Upper lobe of left lung (tissue), 6 donors: Measurements from ENCODE around the gene MAPK8IP1. TPM values are rescaled to one million over a fixed set of nuclear protein-coding genes. Genes with fewer than 3 reads are reported as not detected.

Experiments
- ATAC-seq, 2 donors: fragments of 200-7000 bp; cut with Tn5 transposase; one replicate each; pipeline ENCODE4 v1.9.1; 2022; ENCODE audit warnings: mild to moderate bottlenecking in 2 of 2, moderate library complexity in 2 of 2; ENCODE audit not compliant: low FRiP score in 2 of 2
- DNase-seq, 2 donors: peaks; one replicate each; pipeline ENCODE4 v3.0.0-alpha.2; 2019 to 2020
- H3K27ac ChIP-seq, 4 donors: fragments of 200-600 bp; sonication (generic); one replicate each; pipeline ENCODE4 v1.5.1; 2016 to 2019
- H3K27me3 ChIP-seq, 4 donors: fragments of 200-600 bp; sonication (generic); one replicate each; pipeline ENCODE4 v1.5.1; 2017 to 2019
- H3K36me3 ChIP-seq, 4 donors: fragments of 200-600 bp; sonication (generic); one replicate each; pipeline ENCODE4 v1.5.1; 2016 to 2019
- H3K4me1 ChIP-seq, 4 donors: fragments of 200-600 bp; sonication (generic); one replicate each; pipeline ENCODE4 v1.5.1; 2018 to 2019
- H3K4me3 ChIP-seq, 4 donors: fragments of 200-600 bp; sonication (generic); one replicate each; pipeline ENCODE4 v1.5.1; 2017 to 2019; ENCODE audit warnings: mild to moderate bottlenecking in 2 of 4, moderate library complexity in 1 of 4
- H3K9me3 ChIP-seq, 4 donors: fragments of 200-600 bp; sonication (generic); one replicate each; pipeline ENCODE4 v1.5.1; 2018 to 2019
- EP300 ChIP-seq, 4 donors: sonication (generic); formaldehyde crosslinking; IDR thresholded peaks; one replicate each; pipeline ENCODE4 v1.5.1; 2017; ENCODE audit warnings: antibody characterized with exemption in 4 of 4, control low read depth in 2 of 4
- POLR2A ChIP-seq, 4 donors: fragments of 450-650 bp; IDR thresholded peaks; one replicate each; pipeline ENCODE4 v1.5.1; 2016 to 2017; ENCODE audit warnings: antibody characterized with exemption in 4 of 4, mild to moderate bottlenecking in 2 of 4
- POLR2AphosphoS5 ChIP-seq, 2 donors: sonication (generic); formaldehyde crosslinking; IDR thresholded peaks; one replicate each; pipeline ENCODE4 v1.5.1; 2017; ENCODE audit warnings: antibody characterized with exemption in 2 of 2
- whole genome bisulfite sequencing, 2 donors: methylation state at CpG; one replicate each; pipeline ENCODE4 v1.1.5; 2017 to 2018; 5-methylcytosine and 5-hydroxymethylcytosine counted together
- total RNA-seq, 6 donors: library from RNA; depleted of rRNA in 4 of 6; stranded (reverse); fragments of >200 nt in 4 of 6; gene quantifications; one replicate each; pipeline versions ENCODE4 v1.1.0 to v1.2.1, GENCODE V29; 2016 to 2021
- TF ChIP-seq, protein P1 (sequence below), 6 experiments: fragments of 450-650 bp in 4 of 6; fragments of 200-600 bp in 2 of 6; sonication (generic) in 2 of 6; IDR thresholded peaks; one replicate each; pipeline ENCODE4 v1.5.1; 2016 to 2019; ENCODE audit warnings: antibody characterized with exemption in 6 of 6
- donor health status: DM: no; HTN: no; CAD: no; lungs with moderate emphysema.
- donor health status: DM: no; HTN: yes; CAD: no; lungs with severe emphysema.

The MAPK8IP1 gene
- total RNA-seq, 6 donors from 2014 or later: 2.1 to 16.0 (median 8.7) TPM

DNA sequence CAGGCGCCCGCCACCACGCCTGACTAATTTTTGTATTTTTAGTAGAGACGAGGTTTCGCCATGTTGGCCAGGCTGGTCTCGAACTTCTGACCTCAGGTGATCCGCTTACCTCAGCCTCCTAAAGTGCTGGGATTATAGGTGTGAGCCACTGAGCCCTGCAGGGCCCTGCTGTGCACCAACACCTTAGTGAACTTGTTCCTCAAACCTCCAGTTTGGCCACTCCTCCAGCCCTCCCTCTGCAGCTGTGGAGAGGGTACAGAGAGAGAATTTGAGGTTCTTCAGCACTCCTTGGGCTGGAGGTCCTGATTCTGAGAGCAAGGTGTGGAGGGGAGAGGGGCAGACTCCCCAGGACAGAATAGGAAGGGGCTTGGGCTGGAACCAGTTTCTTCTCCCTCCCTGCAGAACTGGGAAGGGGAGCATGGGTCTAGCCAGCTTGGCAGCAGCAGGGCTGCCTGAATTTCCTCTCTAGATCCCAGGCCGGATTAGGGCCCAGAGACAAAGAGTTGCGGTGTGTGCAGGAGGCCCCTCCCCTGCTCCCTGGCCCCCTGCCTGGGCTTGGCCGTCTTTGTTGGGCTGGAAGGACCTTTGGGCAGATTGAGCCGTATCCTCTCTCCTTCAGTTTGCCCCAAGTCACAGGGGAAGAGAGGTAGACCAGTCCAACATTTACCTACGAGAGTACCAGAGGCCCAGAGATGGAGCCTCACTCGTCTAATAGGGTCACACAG is 34.5 kb downstream of the MAPK8IP1 start:
- no peak for TF ChIP-seq EP300 (IDR thresholded peaks at IDR 0.05)
- TF ChIP-seq POLR2AphosphoS5 (IDR thresholded peaks at IDR 0.05): no peak
- no peak for TF ChIP-seq POLR2A (IDR thresholded peaks at IDR 0.05)
- TF ChIP-seq, protein P1, sequence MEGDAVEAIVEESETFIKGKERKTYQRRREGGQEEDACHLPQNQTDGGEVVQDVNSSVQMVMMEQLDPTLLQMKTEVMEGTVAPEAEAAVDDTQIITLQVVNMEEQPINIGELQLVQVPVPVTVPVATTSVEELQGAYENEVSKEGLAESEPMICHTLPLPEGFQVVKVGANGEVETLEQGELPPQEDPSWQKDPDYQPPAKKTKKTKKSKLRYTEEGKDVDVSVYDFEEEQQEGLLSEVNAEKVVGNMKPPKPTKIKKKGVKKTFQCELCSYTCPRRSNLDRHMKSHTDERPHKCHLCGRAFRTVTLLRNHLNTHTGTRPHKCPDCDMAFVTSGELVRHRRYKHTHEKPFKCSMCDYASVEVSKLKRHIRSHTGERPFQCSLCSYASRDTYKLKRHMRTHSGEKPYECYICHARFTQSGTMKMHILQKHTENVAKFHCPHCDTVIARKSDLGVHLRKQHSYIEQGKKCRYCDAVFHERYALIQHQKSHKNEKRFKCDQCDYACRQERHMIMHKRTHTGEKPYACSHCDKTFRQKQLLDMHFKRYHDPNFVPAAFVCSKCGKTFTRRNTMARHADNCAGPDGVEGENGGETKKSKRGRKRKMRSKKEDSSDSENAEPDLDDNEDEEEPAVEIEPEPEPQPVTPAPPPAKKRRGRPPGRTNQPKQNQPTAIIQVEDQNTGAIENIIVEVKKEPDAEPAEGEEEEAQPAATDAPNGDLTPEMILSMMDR (IDR thresholded peaks at IDR 0.05): no peak
- Histone ChIP-seq H3K36me3 (peaks cover 0 to 11% (median 5%) of the 10 kb centered on the region in 4 donors), H3K27me3 (peaks cover 0 to 23% (median 16%) of the 10 kb centered on the region in 4 donors), H3K9me3 (no peaks in the 10 kb centered on the region), H3K4me3 (no peak overlapping the region), H3K4me1 (peaks cover 32 to 53% (median 41%) of the 10 kb centered on the region in 4 donors), H3K27ac (peak overlapping the region in 1 of 4 donors; percentile 86)
- no peak for DNase-seq
- WGBS, 2 donors: 78 to 81% methylated on average over 10 to 13 of the region's 13 CpGs
- no peak for ATAC-seq

DNA sequence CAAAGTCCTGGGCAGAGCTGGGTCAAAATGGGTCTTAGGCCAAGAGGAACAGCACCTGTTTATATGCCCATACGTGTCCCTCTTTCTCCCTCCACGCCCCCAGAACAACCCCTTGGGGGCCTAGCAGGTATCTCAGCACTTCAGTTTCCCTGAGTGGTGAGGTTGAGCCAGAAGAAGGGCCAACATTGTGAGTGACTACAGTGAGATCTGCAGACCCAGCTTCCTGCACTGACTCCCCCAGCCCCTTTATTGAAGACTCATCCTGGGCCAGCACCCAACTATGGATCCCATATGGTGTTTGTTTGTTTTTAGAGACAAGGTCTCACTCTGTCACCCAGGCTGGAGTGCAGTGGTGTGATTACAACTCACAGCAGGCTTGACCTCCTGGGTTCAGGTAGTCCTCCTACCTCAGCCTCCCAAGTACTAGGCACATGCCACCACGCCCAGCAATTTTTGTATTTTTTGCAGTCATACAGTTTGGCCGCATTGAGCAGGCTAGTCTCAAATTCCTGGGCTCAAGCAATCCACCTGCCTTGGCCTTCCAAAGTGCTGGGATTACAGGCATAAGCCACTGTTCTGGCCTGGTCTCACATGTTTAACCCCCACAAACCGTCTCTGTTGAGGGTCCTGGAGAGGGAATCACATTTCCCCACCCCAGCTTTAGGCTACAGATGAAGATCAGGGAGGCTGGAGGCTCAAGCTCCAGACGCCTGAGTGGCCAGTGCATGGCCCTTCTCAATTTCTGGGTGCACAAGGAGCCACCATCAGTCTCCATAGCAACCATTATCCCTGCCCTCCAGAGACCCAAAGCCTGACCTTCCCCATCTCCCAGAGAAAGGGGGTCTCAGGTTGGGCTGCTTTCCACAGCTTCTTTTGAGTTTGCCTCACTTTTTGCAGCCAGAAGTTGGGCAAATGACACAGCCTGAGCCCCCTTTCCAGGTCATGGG is 35.4 kb downstream of the MAPK8IP1 start:
- TF ChIP-seq, protein P1 (IDR thresholded peaks at IDR 0.05): no peak
- TF ChIP-seq POLR2A (IDR thresholded peaks at IDR 0.05) (no peak), EP300 (IDR thresholded peaks at IDR 0.05) (no peak), POLR2AphosphoS5 (IDR thresholded peaks at IDR 0.05) (no peak)
- peaks cover 32 to 50% (median 41%) of the 10 kb centered on the region in 4 donors for H3K4me1 ChIP-seq
- peaks cover 0 to 23% (median 16%) of the 10 kb centered on the region in 4 donors for H3K27me3 ChIP-seq
- H3K4me3 ChIP-seq: no peak overlapping the region
- DNase-seq: no peak
- WGBS, 2 donors: 74 to 83% methylated on average over 5 to 6 of the region's 6 CpGs
- H3K36me3 ChIP-seq: peaks cover 0 to 2% (median 1%) of the 10 kb centered on the region in 4 donors
- H3K9me3 ChIP-seq: no peaks in the 10 kb centered on the region
- no peak for ATAC-seq
- H3K27ac ChIP-seq: peak overlapping the region; percentile 43 to 86 (median 72)

DNA sequence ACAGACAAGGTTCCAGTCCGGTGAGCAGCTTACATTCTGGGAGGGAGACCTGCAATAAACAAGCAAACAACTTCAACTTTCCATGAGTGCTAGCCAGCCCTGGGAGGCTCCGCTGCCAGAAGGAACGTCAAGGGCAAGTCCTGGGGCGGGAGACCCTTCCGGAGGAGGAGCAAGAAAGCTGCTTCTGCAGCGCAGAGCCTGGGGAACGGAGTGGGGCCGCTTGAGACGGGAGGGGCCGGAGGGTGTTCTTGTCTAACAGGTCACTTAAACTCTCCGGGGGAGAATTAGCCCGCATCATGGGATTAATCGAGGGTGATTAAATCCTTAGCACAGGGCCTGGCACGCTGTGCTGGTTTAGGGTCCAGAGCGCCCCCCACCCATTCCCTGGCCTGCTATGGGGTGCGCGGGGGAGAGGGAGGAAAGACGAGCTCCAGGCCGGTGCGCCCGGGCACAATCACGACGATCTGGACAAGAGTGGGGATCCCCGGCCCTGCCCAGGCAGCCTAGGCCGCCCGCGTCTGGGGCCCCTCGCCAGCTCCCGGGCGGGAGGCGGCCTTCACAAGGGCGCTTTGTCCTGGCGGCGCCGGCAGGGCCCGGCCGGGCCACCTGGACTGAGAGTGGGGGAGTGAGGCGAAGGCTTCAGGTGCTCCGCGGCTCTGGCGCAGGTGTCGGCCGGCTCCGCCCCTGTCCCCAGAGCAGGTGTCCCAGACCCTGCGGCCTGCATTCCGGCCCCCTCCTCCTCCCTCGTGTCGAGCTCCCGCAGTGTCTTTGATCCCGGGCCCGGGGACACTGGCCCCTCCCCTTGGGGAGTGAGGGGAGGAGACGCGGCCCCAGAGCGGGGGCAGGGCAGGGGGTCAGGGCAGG is 36.3 kb downstream of the MAPK8IP1 start:
- DNase-seq: peak; percentile 82 to 91
- Histone ChIP-seq H3K4me3 (peak overlapping the region in 3 of 4 donors; percentile 51 to 59 (median 55)), H3K9me3 (no peaks in the 10 kb centered on the region), H3K27me3 (peaks cover 0 to 23% (median 16%) of the 10 kb centered on the region in 4 donors), H3K36me3 (no peaks in the 10 kb centered on the region), H3K4me1 (peaks cover 22 to 40% (median 32%) of the 10 kb centered on the region in 4 donors), H3K27ac (peak overlapping the region; percentile 43 to 86 (median 72))
- TF ChIP-seq EP300 (IDR thresholded peaks at IDR 0.05): no peak
- no peak for TF ChIP-seq POLR2AphosphoS5 (IDR thresholded peaks at IDR 0.05)
- TF ChIP-seq POLR2A (IDR thresholded peaks at IDR 0.05): peak in 2 of 4 donors; percentile 53 to 68
- TF ChIP-seq, protein P1 (IDR thresholded peaks at IDR 0.05): no peak
- peak in 1 of 2 donors; percentile 61 for ATAC-seq
- 40 to 55% methylated on average over 10 to 18 of the region's 54 CpGs for WGBS, 2 donors

DNA sequence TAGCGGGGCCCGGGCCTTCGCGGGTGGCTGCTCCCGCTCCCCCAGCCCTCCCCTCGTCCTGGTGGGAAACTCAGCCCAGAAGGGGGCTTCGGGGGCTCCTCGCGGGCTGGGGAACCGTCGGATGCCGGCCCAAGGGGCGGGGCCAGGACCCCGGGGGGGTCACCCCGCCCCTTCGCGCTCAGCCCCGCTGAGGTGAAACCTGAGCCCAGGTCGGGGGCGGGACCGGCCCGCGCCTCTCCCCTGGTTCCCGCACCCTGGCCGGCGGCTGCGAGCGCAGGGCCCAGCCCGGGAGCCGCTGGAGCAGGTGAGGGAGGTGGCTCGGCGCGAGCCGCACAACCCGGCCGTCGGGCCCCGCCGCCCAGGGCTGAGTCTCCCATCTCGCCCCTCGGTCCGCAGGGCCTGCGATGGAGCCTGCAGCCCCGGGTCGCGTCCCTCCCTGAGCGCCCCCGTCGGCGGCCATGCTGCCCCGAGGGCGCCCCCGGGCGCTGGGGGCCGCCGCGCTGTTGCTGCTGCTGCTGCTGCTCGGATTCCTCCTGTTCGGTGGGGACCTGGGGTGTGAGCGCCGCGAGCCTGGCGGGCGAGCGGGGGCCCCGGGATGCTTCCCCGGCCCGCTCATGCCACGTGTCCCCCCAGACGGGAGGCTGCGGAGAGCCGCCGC is 37.1 kb downstream of the MAPK8IP1 start, which contains the start of gene LARGE2:
Gene LARGE2 (plus strand): TSS at position 232 of the 658 bp plus-strand sequence. CDS start 227 bp downstream, at position 459.
- H3K9me3 ChIP-seq: no peaks in the 10 kb centered on the region
- 0% methylated on average over 3 to 42 of the region's 73 CpGs for WGBS, 2 donors
- ATAC-seq (peak in 1 of 2 donors; percentile 55), DNase-seq (peak; percentile 56 to 93)
- peak within 1 kb of the TSS; percentile 43 to 86 (median 72) for H3K27ac ChIP-seq
- no peaks in the 10 kb centered on the region for H3K36me3 ChIP-seq
- peaks cover 0 to 23% (median 16%) of the 10 kb centered on the region in 4 donors for H3K27me3 ChIP-seq
- peaks cover 16 to 34% (median 27%) of the 10 kb centered on the region in 4 donors for H3K4me1 ChIP-seq
- TF ChIP-seq EP300 (IDR thresholded peaks at IDR 0.05): no peak
- H3K4me3 ChIP-seq: peak within 1 kb of the TSS in 3 of 4 donors; percentile 51 to 59 (median 55)
